WERI-Rb-1 (cell line): ENCODE results near the gene ZNF470.

Source experiments
- DNase-seq: peaks from one replicate; pipeline ENCODE4 v3.0.0-alpha.2; 2020
- H3K27ac ChIP-seq: fragments of 250-450 bp; sonication (Bioruptor Pico); 2 replicates; pipeline ENCODE4 v1.5.1; 2020; ENCODE audit warnings: mild to moderate bottlenecking, moderate library complexity
- H3K27me3 ChIP-seq: fragments of 250-450 bp; sonication (Bioruptor Pico); 2 replicates; pipeline ENCODE4 v1.5.1; 2021; ENCODE audit warnings: mild to moderate bottlenecking, low read depth, moderate library complexity; ENCODE audit not compliant: insufficient read depth, severe bottlenecking
- H3K36me3 ChIP-seq: fragments of 250-450 bp; sonication (Bioruptor Pico); 2 replicates; pipeline ENCODE4 v1.5.1; 2020; ENCODE audit warnings: mild to moderate bottlenecking, moderate library complexity
- H3K4me3 ChIP-seq: 2 replicates; pipeline ENCODE4 v1.5.1; 2011; ENCODE audit warnings: low read depth, mild to moderate bottlenecking, control low read depth, low read length
- H3K9me3 ChIP-seq: fragments of 250-450 bp; sonication (Bioruptor Pico); 2 replicates; pipeline ENCODE4 v1.5.1; 2021; ENCODE audit warnings: mild to moderate bottlenecking, moderate library complexity; ENCODE audit not compliant: severe bottlenecking
- CTCF ChIP-seq: IDR thresholded peaks from 2 replicates; pipeline ENCODE4 v1.5.1; 2011; ENCODE audit warnings: low read depth, mild to moderate bottlenecking, control low read depth, inconsistent platforms, low read length

ZNF470 gene

GRCh38 chr19:56625708-56626107 is 58.4 kb downstream of the ZNF470 start:
- no peak overlapping the region for H3K27ac ChIP-seq
- TF ChIP-seq CTCF = no peak
- H3K4me3 ChIP-seq = no peak overlapping the region
- no peak for DNase-seq
- H3K36me3 ChIP-seq = peaks cover 36% of the 10 kb centered on the region
- H3K9me3 ChIP-seq = no peaks in the 10 kb centered on the region
- no peaks in the 10 kb centered on the region for H3K27me3 ChIP-seq

DNA sequence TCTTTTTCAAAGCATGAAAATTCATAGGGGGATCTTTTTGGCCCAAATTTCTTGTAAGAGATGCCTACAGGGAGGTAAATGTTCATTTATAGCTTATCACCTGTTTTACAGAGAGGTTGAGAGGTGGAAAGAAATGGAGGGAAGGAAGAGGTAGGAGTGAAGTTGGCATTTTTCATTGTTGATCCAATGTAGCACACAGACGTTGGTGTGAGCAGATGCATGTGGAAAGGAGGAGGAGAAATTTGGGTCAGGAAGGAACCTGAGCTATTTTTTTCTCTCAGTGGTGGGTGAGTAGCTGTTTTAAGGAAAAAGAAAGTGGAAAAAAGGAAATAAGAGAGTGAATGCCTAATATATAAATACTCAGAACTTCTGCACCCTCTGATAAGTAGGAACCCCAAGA is 65.8 kb downstream of the ZNF470 start:
- Histone ChIP-seq H3K4me3 (no peak overlapping the region), H3K9me3 (peaks cover 9% of the 10 kb centered on the region), H3K36me3 (no peaks in the 10 kb centered on the region), H3K27ac (no peak overlapping the region), H3K27me3 (no peaks in the 10 kb centered on the region)
- TF ChIP-seq CTCF = no peak
- DNase-seq = no peak

- TF ChIP-seq CTCF = no peak
- no peaks in the 10 kb centered on the region for H3K36me3 ChIP-seq
Measured at GRCh38 chr19:56637976-56638555, 70.8 kb downstream of the ZNF470 start.

More at GRCh38 chr19:56637976-56638555, 70.8 kb downstream of the ZNF470 start:
- no peak for DNase-seq
- Histone ChIP-seq H3K27me3 (no peaks in the 10 kb centered on the region), H3K4me3 (no peak overlapping the region), H3K9me3 (peaks cover 3% of the 10 kb centered on the region), H3K27ac (no peak overlapping the region)
